HepG2 (cell line): ENCODE results near the gene PHF19. TPM values are rescaled to one million over a fixed set of nuclear protein-coding genes. Genes with fewer than 3 reads are reported as not detected.

Experiments
- ATAC-seq: fragments of 200-7000 bp; cut with Tn5 transposase; 3 replicates; pipeline ENCODE4 v1.9.1; 2020; ENCODE audit warnings: mild to moderate bottlenecking, moderate library complexity
- BruUV-seq: library from RNA; stranded (reverse); fragments of 400-500 nt; replicated peaks from 2 replicates; lab custom pipeline; 2021; lab: Mats Ljungman, UMichigan
- CTCF ChIA-PET: fragments of 300-600 bp; formaldehyde crosslinking; extraction: SDS; loops from one replicate; lab custom pipeline; 2021; ENCODE audit warnings: low total read pairs, inconsistent platforms, low intra/inter-chr PET ratio; lab: Yijun Ruan, JAX
- POLR2A ChIA-PET: fragments of 350-600 bp; sonication (Branson Sonifier 250); formaldehyde crosslinking; loops from one replicate; lab custom pipeline; 2020; ENCODE audit warnings: antibody characterized with exemption, inconsistent platforms; lab: Yijun Ruan, JAX
- DNase-seq: peaks from one replicate; pipeline ENCODE4 v3.0.0-alpha.2; 2015; ENCODE audit warnings: low spot score
- FAIRE-seq: peaks from 3 replicates; lab custom pipeline; 2011; peaks lifted over from hg19 to GRCh38; lab: Jason Lieb, UNC
- H2AFZ ChIP-seq: one replicate; pipeline ENCODE4 v1.6.1; 2011; ENCODE audit warnings: low read length, inconsistent platforms
- H3K27ac ChIP-seq: fragments of 300-600 bp; 3 replicates; pipeline ENCODE4 v1.8.0; 2011; ENCODE audit warnings: mixed run types, mild to moderate bottlenecking, mixed read lengths, low read length, inconsistent platforms; ENCODE audit not compliant: insufficient read depth; ENCODE audit errors: extremely low read length
- H3K27me3 ChIP-seq, 2 experiments: fragments of 200-600 bp in 1 of 2; 2 replicates in 1 of 2; 3 replicates in 1 of 2; pipeline versions ENCODE4 v1.6.0 to v1.8.0; 2011; ENCODE audit warnings: low read length in 2 of 2, mild to moderate bottlenecking in 2 of 2, moderate library complexity in 2 of 2, inconsistent platforms in 1 of 2; ENCODE audit not compliant: insufficient read depth in 2 of 2, control insufficient read depth in 1 of 2
- H3K36me3 ChIP-seq, 2 experiments: fragments of 200-600 bp in 1 of 2; replicated peaks in 1 of 2; 2 replicates in 1 of 2; 3 replicates in 1 of 2; pipeline versions ENCODE4 v1.5.1 to v1.8.0; 2011; ENCODE audit warnings: low read length in 2 of 2, inconsistent platforms in 1 of 2; ENCODE audit not compliant: insufficient read depth in 2 of 2, control insufficient read depth in 1 of 2
- H3K4me1 ChIP-seq: 2 replicates; pipeline ENCODE4 v1.5.1; 2012; ENCODE audit warnings: low read length, inconsistent platforms; ENCODE audit not compliant: insufficient read depth
- H3K4me2 ChIP-seq: 2 replicates; pipeline ENCODE4 v1.6.0; 2011; ENCODE audit warnings: low read depth, low read length, inconsistent platforms
- H3K4me3 ChIP-seq, 3 experiments: fragments of 200-600 bp in 1 of 3; sonication (generic), shearing (Covaris generic) in 1 of 3; replicated peaks in 1 of 3; 2 replicates each; pipeline ENCODE4 v1.5.1; 2011 to 2016; ENCODE audit warnings: low read length in 3 of 3, inconsistent platforms in 2 of 3, low read depth in 2 of 3, mild to moderate bottlenecking in 2 of 3, control low read depth in 1 of 3, mixed read lengths in 1 of 3; ENCODE audit not compliant: insufficient read depth in 1 of 3
- H3K79me2 ChIP-seq: one replicate; pipeline ENCODE4 v1.6.1; 2011; ENCODE audit warnings: low read length, inconsistent platforms; ENCODE audit not compliant: insufficient read depth
- H3K9ac ChIP-seq: 2 replicates; pipeline ENCODE4 v1.6.0; 2011; ENCODE audit warnings: mild to moderate bottlenecking, low read depth, low read length, inconsistent platforms; ENCODE audit not compliant: insufficient read depth
- H3K9me3 ChIP-seq: 2 replicates; pipeline ENCODE4 v1.5.1; 2012; ENCODE audit warnings: mild to moderate bottlenecking, low read length
- H4K20me1 ChIP-seq: 2 replicates; pipeline ENCODE4 v1.6.0; 2011; ENCODE audit warnings: inconsistent platforms, mild to moderate bottlenecking, low read length, moderate library complexity; ENCODE audit not compliant: insufficient read depth
- ATF3 ChIP-seq: sonication (generic); formaldehyde crosslinking; IDR thresholded peaks from 2 replicates; pipeline ENCODE4 v1.4.0; 2020; ENCODE audit warnings: missing genetic modification reagents
- ELF1 ChIP-seq: sonication (generic); formaldehyde crosslinking; IDR thresholded peaks from 2 replicates; pipeline ENCODE4 v1.4.0; 2020; ENCODE audit warnings: missing genetic modification reagents
- GFI1 ChIP-seq: sonication (generic); formaldehyde crosslinking; IDR thresholded peaks from 2 replicates; pipeline ENCODE4 v1.5.0; 2020; ENCODE audit warnings: missing genetic modification reagents, mild to moderate bottlenecking, borderline replicate concordance
- HIC2 ChIP-seq: sonication (generic); formaldehyde crosslinking; IDR thresholded peaks from 2 replicates; pipeline ENCODE4 v1.9.0; 2022; ENCODE audit warnings: low read depth, missing genetic modification reagents
- PRMT3 ChIP-seq: sonication (generic); formaldehyde crosslinking; IDR thresholded peaks from 2 replicates; pipeline ENCODE4 v1.8.1; 2022; ENCODE audit warnings: low read depth, mild to moderate bottlenecking, moderate library complexity, missing genetic modification reagents, borderline replicate concordance
- YEATS4 ChIP-seq: sonication (generic); formaldehyde crosslinking; IDR thresholded peaks from 2 replicates; pipeline ENCODE4 v1.4.0; 2020; ENCODE audit warnings: missing genetic modification reagents, borderline replicate concordance
- ZC3H4 ChIP-seq: sonication (generic); formaldehyde crosslinking; IDR thresholded peaks from 2 replicates; pipeline ENCODE4 v1.4.0; 2020; ENCODE audit warnings: missing genetic modification reagents, borderline replicate concordance
- ZNF431 ChIP-seq: sonication (generic); formaldehyde crosslinking; IDR thresholded peaks from 2 replicates; pipeline ENCODE4 v1.9.0; 2022; ENCODE audit warnings: missing genetic modification reagents, low read depth, mild to moderate bottlenecking, borderline replicate concordance
- ZNF552 ChIP-seq: sonication (generic); formaldehyde crosslinking; IDR thresholded peaks from 2 replicates; pipeline ENCODE4 v1.9.0; 2022; ENCODE audit warnings: missing genetic modification reagents, mild to moderate bottlenecking, borderline replicate concordance
- ZNF564 ChIP-seq: sonication (generic); formaldehyde crosslinking; IDR thresholded peaks from 2 replicates; pipeline ENCODE4 v1.8.1; 2023; ENCODE audit warnings: mild to moderate bottlenecking, missing genetic modification reagents
- ZNF597 ChIP-seq: sonication (generic); formaldehyde crosslinking; IDR thresholded peaks from 2 replicates; pipeline ENCODE4 v1.5.0; 2020; ENCODE audit warnings: missing genetic modification reagents
- ZNF740 ChIP-seq: sonication (generic); formaldehyde crosslinking; IDR thresholded peaks from 2 replicates; pipeline ENCODE4 v1.4.0; 2020; ENCODE audit warnings: missing genetic modification reagents
- ZSCAN29 ChIP-seq: sonication (generic); formaldehyde crosslinking; conservative IDR thresholded peaks from 2 replicates; pipeline ENCODE4 v1.4.0; 2020; ENCODE audit warnings: mild to moderate bottlenecking, missing genetic modification reagents
- WGBS: methylation state at CpG from one replicate; pipeline ENCODE4 v1.1.6; 2017; ENCODE audit warnings: low lambda C conversion rate; 5-methylcytosine and 5-hydroxymethylcytosine counted together
- in situ Hi-C: cut with HindIII; loops from 2 replicates; pipeline ENCODE4 v1.10.0; 2017; ENCODE audit warnings: low pct_unique_long_range_greater_than_20kb; ENCODE audit not compliant: extremely low pct_ligation_motif_present
- intact Hi-C: fragments of 100-400 bp; cut with micrococcal nuclease; formaldehyde crosslinking; loops from one replicate; pipeline ENCODE4 v1.10.0; 2022; ENCODE audit not compliant: unreplicated experiment
- polyA plus RNA-seq, 8 experiments: library from polyadenylated mRNA; depleted of rRNA in 3 of 8; stranded (reverse) in 7 of 8; unstranded in 1 of 8; fragments of >200 nt; fragmentation: Illumina TruSeq in 4 of 8; extraction: Trizol in 4 of 8; gene quantifications; 2 replicates each; pipeline versions ENCODE4 v1.2.1 to v1.2.3, GENCODE V29; 2011 to 2016; ENCODE audit warnings: low read depth in 4 of 8, missing spikeins in 1 of 8, mixed read lengths in 1 of 8; ENCODE audit not compliant: insufficient read depth in 1 of 8
- total RNA-seq, 5 experiments: library from RNA; depleted of rRNA; stranded (reverse); fragments of >200 nt; fragmentation: Illumina TruSeq; extraction: Trizol; gene quantifications; 2 replicates each; pipeline ENCODE4 v1.2.3, GENCODE V29; 2016; ENCODE audit warnings: low read depth in 1 of 5
- TF ChIP-seq, protein P1 (sequence below): conservative IDR thresholded peaks from 2 replicates; pipeline ENCODE4 v1.6.1; 2018; ENCODE audit warnings: missing genetic modification reagents

PHF19 gene
- total and polyA plus RNA-seq, 2 of the 13 experiments (the other 11 are each of a cell fraction or from before 2014, with no cell fraction given): 29.7 to 41.3 TPM

- no peak for TF ChIP-seq ZNF552
- no peak for TF ChIP-seq ZNF597 (CRISPR knock-in tag)
Measured at GRCh38 chr9:120877276-120878034, 467 bp upstream of the PHF19 start (continued).

DNA sequence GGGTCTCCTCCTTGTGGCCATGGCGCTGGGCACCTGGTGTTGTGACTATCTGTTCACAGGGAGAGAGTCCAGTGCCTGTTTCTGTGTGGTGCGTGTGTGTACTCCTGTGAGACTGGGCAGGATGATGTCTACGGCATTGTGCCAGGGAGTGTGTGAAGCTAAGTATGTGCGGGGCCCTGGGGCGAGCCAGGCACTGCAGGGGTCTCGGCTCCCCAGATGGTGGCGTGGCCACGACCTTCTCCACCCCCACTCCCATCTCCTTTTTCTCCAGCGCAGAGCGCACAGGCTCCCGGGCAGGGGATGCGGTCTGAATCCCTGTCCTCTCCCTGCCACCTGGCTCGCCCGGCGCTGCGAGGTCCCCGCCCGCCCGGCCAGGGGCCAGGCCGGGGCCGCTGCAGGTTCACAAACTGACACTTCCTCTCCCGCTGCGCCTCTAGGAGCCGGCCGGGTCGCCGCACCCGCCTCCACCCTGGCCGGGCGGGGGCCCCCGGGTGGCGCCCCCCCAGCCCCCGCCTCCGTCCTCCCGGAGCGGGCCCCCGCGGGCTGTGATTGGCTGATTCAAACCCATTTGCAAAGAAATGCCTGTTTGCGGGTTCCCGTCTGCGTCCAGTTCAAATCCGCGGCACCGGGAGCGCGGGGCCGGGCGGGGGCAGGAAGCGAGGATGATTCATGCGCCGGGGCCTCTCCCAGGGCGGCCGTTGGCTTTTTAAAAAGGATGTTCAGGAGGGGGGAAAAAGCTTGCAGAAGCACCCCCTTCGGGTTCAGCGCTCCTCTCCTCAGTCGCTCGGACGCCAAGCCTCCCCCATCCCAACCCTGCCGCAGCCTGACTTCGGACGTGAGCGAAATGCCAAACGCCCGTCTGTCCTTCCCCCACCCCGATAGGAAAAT is 790 bp downstream of the PHF19 start:
- Histone ChIP-seq H3K27ac (peak overlapping the region; percentile 96), H3K9ac (peak overlapping the region; percentile 75), H3K4me3 (peak overlapping the region; percentile 77 to 87 (median 86)), H3K9me3 (no peaks in the 10 kb centered on the region), H4K20me1 (no peaks in the 10 kb centered on the region), H3K4me2 (peak overlapping the region; percentile 88), H3K79me2 (peaks cover 14% of the 10 kb centered on the region), H3K27me3 (no peaks in the 10 kb centered on the region; a peak in 1 of 5 replicates), H3K4me1 (peaks cover 45% of the 10 kb centered on the region), H2AFZ (peak overlapping the region; percentile 22), H3K36me3 (peaks cover 11 to 33% of the 10 kb centered on the region in 2 experiments; a peak in 4 of 5 replicates)
- in situ Hi-C loops (no loop called here), intact Hi-C loops (loop anchor here (2.0 to 5.0 kb wide), 3 partner anchors 33 to 119 kb away; partner anchors contain the start of gene PSMD5)
- ATAC-seq: peak; percentile 86
- DNase-seq: peak; percentile 86
- TSS peak; percentile 95 for BruUV-seq
- ChIA-PET POLR2A (interaction anchor here (0.8 to 1.6 kb wide), 2 partner anchors 20 to 109 kb away, joined by 3 read pairs; no protein-coding TSS in a partner anchor), CTCF (no interaction called here)
- WGBS: 19% methylated on average over 4 of the region's 65 CpGs
- FAIRE-seq: no peak
- peak; percentile 19; the same call in 1 of the 2 replicates for TF ChIP-seq ELF1
- TF ChIP-seq, protein P1, sequence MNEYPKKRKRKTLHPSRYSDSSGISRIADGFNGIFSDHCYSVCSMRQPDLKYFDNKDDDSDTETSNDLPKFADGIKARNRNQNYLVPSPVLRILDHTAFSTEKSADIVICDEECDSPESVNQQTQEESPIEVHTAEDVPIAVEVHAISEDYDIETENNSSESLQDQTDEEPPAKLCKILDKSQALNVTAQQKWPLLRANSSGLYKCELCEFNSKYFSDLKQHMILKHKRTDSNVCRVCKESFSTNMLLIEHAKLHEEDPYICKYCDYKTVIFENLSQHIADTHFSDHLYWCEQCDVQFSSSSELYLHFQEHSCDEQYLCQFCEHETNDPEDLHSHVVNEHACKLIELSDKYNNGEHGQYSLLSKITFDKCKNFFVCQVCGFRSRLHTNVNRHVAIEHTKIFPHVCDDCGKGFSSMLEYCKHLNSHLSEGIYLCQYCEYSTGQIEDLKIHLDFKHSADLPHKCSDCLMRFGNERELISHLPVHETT (CRISPR knock-in tag): peak; percentile 90
- peak; percentile 47; the same call in 1 of the 2 replicates for TF ChIP-seq HIC2 (CRISPR knock-in tag)
- TF ChIP-seq ZC3H4 (CRISPR knock-in tag): no peak; the same call in 1 of the 2 replicates
- TF ChIP-seq PRMT3 (CRISPR knock-in tag): no peak; the same call in 1 of the 2 replicates
- peak; percentile 64 for TF ChIP-seq YEATS4 (CRISPR knock-in tag)
- no peak for TF ChIP-seq ZSCAN29 (CRISPR knock-in tag)
- peak; percentile 13; the same call in 1 of the 2 replicates for TF ChIP-seq GFI1 (CRISPR knock-in tag)
- peak; percentile 52; the same call in 1 of the 2 replicates for TF ChIP-seq ZNF564
- 0 out of 2 replicates have a peak, but pooled peaks have one; percentile 53 for TF ChIP-seq ZNF431 (CRISPR knock-in tag)
- peak; percentile 65; the same call in 1 of the 2 replicates for TF ChIP-seq ATF3 (CRISPR knock-in tag)
- TF ChIP-seq ZNF740: peak; percentile 28
